HepG2 (cell line): Measurements from ENCODE around the gene B3GNT7. TPM values are rescaled to one million over a fixed set of nuclear protein-coding genes. Genes with fewer than 3 reads are reported as not detected.
A peak's percentile ranks its signal among the peaks of the same experiment; 100 is the strongest.

Source experiments
- ATF3 ChIP-seq: sonication (generic); formaldehyde crosslinking; IDR thresholded peaks from 2 replicates; pipeline ENCODE4 v1.4.0; 2020; ENCODE audit warnings: missing genetic modification reagents
- CTCF ChIP-seq: sonication (generic); formaldehyde crosslinking; IDR thresholded peaks from 2 replicates; pipeline ENCODE4 v1.5.0; 2020; ENCODE audit warnings: mild to moderate bottlenecking, missing genetic modification reagents, moderate library complexity
- EHMT2 ChIP-seq: fragments of 200-600 bp; sonication (generic); IDR thresholded peaks from 2 replicates; pipeline ENCODE4 v1.7.0; 2017; ENCODE audit warnings: antibody characterized with exemption, low read depth, low read length, borderline replicate concordance
- IRX3 ChIP-seq: sonication (generic); formaldehyde crosslinking; IDR thresholded peaks from 2 replicates; pipeline ENCODE4 v1.8.1; 2023; ENCODE audit warnings: mild to moderate bottlenecking, low read depth, missing genetic modification reagents, borderline replicate concordance
- KDM3A ChIP-seq: IDR thresholded peaks from 2 replicates; pipeline ENCODE4 v1.6.1; 2018; ENCODE audit warnings: low read depth, missing compliant biosample characterization
- LCORL ChIP-seq, 2 experiments: fragments of 450-650 bp in 1 of 2; sonication (generic) in 1 of 2; formaldehyde crosslinking in 1 of 2; IDR thresholded peaks; 2 replicates each; pipeline versions ENCODE4 v1.5.0 to v1.6.1; 2017 to 2020; ENCODE audit warnings: antibody characterized with exemption in 1 of 2, missing genetic modification reagents in 1 of 2
- MLXIP ChIP-seq: sonication (generic); formaldehyde crosslinking; IDR thresholded peaks from 2 replicates; pipeline ENCODE4 v1.9.0; 2021; ENCODE audit warnings: missing genetic modification reagents, borderline replicate concordance
- MXD1 ChIP-seq: sonication (generic); formaldehyde crosslinking; IDR thresholded peaks from 2 replicates; pipeline ENCODE4 v1.4.0; 2020; ENCODE audit warnings: mild to moderate bottlenecking, missing genetic modification reagents
- NFYB ChIP-seq: sonication (generic); formaldehyde crosslinking; IDR thresholded peaks from 2 replicates; pipeline ENCODE4 v1.4.0; 2020; ENCODE audit warnings: missing genetic modification reagents
- RBAK ChIP-seq: sonication (generic); formaldehyde crosslinking; IDR thresholded peaks from 2 replicates; pipeline ENCODE4 v1.5.1; 2020; ENCODE audit warnings: mild to moderate bottlenecking, missing genetic modification reagents
- SRSF1 ChIP-seq: fragments of 200-400 bp; formaldehyde crosslinking; optimal IDR thresholded peaks from 2 replicates; pipeline ENCODE3; 2017; ENCODE audit warnings: mild to moderate bottlenecking, low read depth, low read length, moderate library complexity
- STAG1 ChIP-seq: sonication (generic); formaldehyde crosslinking; IDR thresholded peaks from 2 replicates; pipeline ENCODE4 v1.4.0; 2020; ENCODE audit warnings: missing genetic modification reagents
- USF2 ChIP-seq, 2 experiments: sonication (generic) in 1 of 2; formaldehyde crosslinking in 1 of 2; IDR thresholded peaks; 2 replicates each; pipeline versions ENCODE4 v1.5.1 to v1.6.1; 2011 to 2020; ENCODE audit warnings: borderline replicate concordance in 1 of 2, low read depth in 1 of 2, low read length in 1 of 2, mild to moderate bottlenecking in 1 of 2, missing genetic modification reagents in 1 of 2, moderate library complexity in 1 of 2
- WIZ ChIP-seq: sonication (generic); formaldehyde crosslinking; IDR thresholded peaks from 2 replicates; pipeline ENCODE4 v1.5.1; 2020; ENCODE audit warnings: mild to moderate bottlenecking, missing genetic modification reagents
- ZNF205 ChIP-seq: IDR thresholded peaks from 2 replicates; pipeline ENCODE4 v1.6.1; 2018; ENCODE audit warnings: missing biosample characterization, missing genetic modification reagents
- ZNF230 ChIP-seq: sonication (generic); formaldehyde crosslinking; IDR thresholded peaks from 2 replicates; pipeline ENCODE4 v1.4.0; 2020; ENCODE audit warnings: mild to moderate bottlenecking, missing genetic modification reagents
- ZNF260 ChIP-seq: sonication (generic); formaldehyde crosslinking; IDR thresholded peaks from 2 replicates; pipeline ENCODE4 v1.4.0; 2020; ENCODE audit warnings: missing genetic modification reagents, low read depth, mild to moderate bottlenecking, borderline replicate concordance
- ZNF549 ChIP-seq: sonication (generic); formaldehyde crosslinking; IDR thresholded peaks from 2 replicates; pipeline ENCODE4 v1.5.0; 2020; ENCODE audit warnings: missing genetic modification reagents
- ZNF558 ChIP-seq: sonication (generic); formaldehyde crosslinking; IDR thresholded peaks from 2 replicates; pipeline ENCODE4 v1.9.0; 2022; ENCODE audit warnings: mild to moderate bottlenecking, missing genetic modification reagents, borderline replicate concordance
- ZNF740 ChIP-seq: sonication (generic); formaldehyde crosslinking; IDR thresholded peaks from 2 replicates; pipeline ENCODE4 v1.4.0; 2020; ENCODE audit warnings: missing genetic modification reagents
- ZNF777 ChIP-seq: sonication (generic); formaldehyde crosslinking; IDR thresholded peaks from 2 replicates; pipeline ENCODE4 v1.4.0; 2020; ENCODE audit warnings: missing genetic modification reagents
- polyA plus RNA-seq, 8 experiments: library from polyadenylated mRNA; depleted of rRNA in 3 of 8; stranded (reverse) in 7 of 8; unstranded in 1 of 8; fragments of >200 nt; fragmentation: Illumina TruSeq in 4 of 8; extraction: Trizol in 4 of 8; gene quantifications; 2 replicates each; pipeline versions ENCODE4 v1.2.1 to v1.2.3, GENCODE V29; 2011 to 2016; ENCODE audit warnings: low read depth in 4 of 8, missing spikeins in 1 of 8, mixed read lengths in 1 of 8; ENCODE audit not compliant: insufficient read depth in 1 of 8
- total RNA-seq, 5 experiments: library from RNA; depleted of rRNA; stranded (reverse); fragments of >200 nt; fragmentation: Illumina TruSeq; extraction: Trizol; gene quantifications; 2 replicates each; pipeline ENCODE4 v1.2.3, GENCODE V29; 2016; ENCODE audit warnings: low read depth in 1 of 5

B3GNT7 gene
- total and polyA plus RNA-seq, 2 of the 13 experiments (the other 11 are each of a cell fraction or from before 2014, with no cell fraction given): 0.04 to 0.24 TPM

GRCh38 chr2:231411831-231412617 lies 16.5 kb downstream of the B3GNT7 start (continued):
- TF ChIP-seq LCORL (IDR thresholded peaks at IDR 0.05) (no peak), LCORL (CRISPR knock-in tag; IDR thresholded peaks at IDR 0.05) (peak; percentile 84), ZNF260 (CRISPR knock-in tag) (no peak), MXD1 (CRISPR knock-in tag) (no peak), ZNF740 (CRISPR knock-in tag) (peak; percentile 50; the same call in 1 of the 2 replicates), ZNF549 (CRISPR knock-in tag) (no peak), NFYB (CRISPR knock-in tag) (peak; percentile 3; the same call in 1 of the 2 replicates), ATF3 (no peak), SRSF1 (no peak), ZNF558 (CRISPR knock-in tag) (no peak; the same call in 1 of the 2 replicates), RBAK (CRISPR knock-in tag) (no peak), ZNF230 (CRISPR knock-in tag) (no peak), STAG1 (CRISPR knock-in tag) (peak; percentile 90), ZNF777 (CRISPR knock-in tag) (peak; percentile 95), EHMT2 (no peak), MLXIP (no peak), WIZ (no peak), CTCF (CRISPR knock-in tag) (peak; percentile 98), KDM3A (CRISPR knock-in tag) (peak; percentile 75), IRX3 (CRISPR knock-in tag) (no peak), USF2 (IDR thresholded peaks at IDR 0.05; ENCODE audit: low read depth, low read length) (no peak), USF2 (CRISPR knock-in tag; IDR thresholded peaks at IDR 0.05; ENCODE audit: borderline replicate concordance) (no peak), ZNF205 (peak; percentile 77; the same call in 1 of the 2 replicates)
